Gastroesophageal sphincter (tissue), 4 donors: Measurements from ENCODE around the gene RPL37A. TPM values are rescaled to one million over a fixed set of nuclear protein-coding genes. Genes with fewer than 3 reads are reported as not detected.

ENCODE experiments used
- ATAC-seq: fragments of 150-250 bp; one replicate; pipeline ENCODE4 v1.9.1; 2016; ENCODE audit warnings: mild to moderate bottlenecking, moderate library complexity
- H3K27ac ChIP-seq, 4 donors: fragments of 200-600 bp; sonication (generic) in 3 of 4; 1 replicate in 3 of 4; 2 replicates in 1 of 4; pipeline ENCODE4 v1.5.1; 2016 to 2019
- H3K27me3 ChIP-seq: fragments of 200-600 bp; sonication (generic); one replicate; pipeline ENCODE4 v1.5.1; 2019
- H3K36me3 ChIP-seq, 2 donors: fragments of 200-600 bp; sonication (generic); one replicate each; pipeline ENCODE4 v1.5.1; 2019; ENCODE audit warnings: control low read depth in 1 of 2
- H3K4me1 ChIP-seq, 3 donors: fragments of 200-600 bp; sonication (generic); 1 replicate in 2 of 3; 2 replicates in 1 of 3; pipeline ENCODE4 v1.5.1; 2016 to 2019; ENCODE audit warnings: control low read depth in 2 of 3
- H3K4me3 ChIP-seq, 2 donors: fragments of 200-600 bp; sonication (generic); one replicate each; pipeline ENCODE4 v1.5.1; 2019; ENCODE audit warnings: mild to moderate bottlenecking in 1 of 2, moderate library complexity in 1 of 2
- H3K9me3 ChIP-seq, 3 donors: fragments of 200-600 bp; sonication (generic); one replicate each; pipeline ENCODE4 v1.5.1; 2017 to 2019; ENCODE audit warnings: control low read depth in 2 of 3
- EP300 ChIP-seq: sonication (generic); formaldehyde crosslinking; IDR thresholded peaks from one replicate; pipeline ENCODE4 v1.6.1; 2017; ENCODE audit warnings: antibody characterized with exemption, mild to moderate bottlenecking
- POLR2A ChIP-seq, 2 donors: fragments of 450-650 bp; IDR thresholded peaks; one replicate each; pipeline ENCODE4 v1.6.1; 2017; ENCODE audit warnings: antibody characterized with exemption in 2 of 2, mild to moderate bottlenecking in 2 of 2, moderate library complexity in 1 of 2
- POLR2AphosphoS5 ChIP-seq: sonication (generic); formaldehyde crosslinking; IDR thresholded peaks from one replicate; pipeline ENCODE4 v1.6.1; 2017; ENCODE audit warnings: antibody characterized with exemption
- WGBS, 2 donors: methylation state at CpG; one replicate each; pipeline ENCODE4 v1.1.5; 2018; ENCODE audit warnings: low coverage in 1 of 2; 5-methylcytosine and 5-hydroxymethylcytosine counted together
- total RNA-seq, 4 donors: library from RNA; depleted of rRNA; stranded (reverse); fragments of >200 nt; gene quantifications; one replicate each; pipeline ENCODE4 v1.1.0, GENCODE V29; 2016
- TF ChIP-seq, protein P1 (sequence below), 4 experiments: fragments of 200-600 bp in 2 of 4; fragments of 450-650 bp in 2 of 4; sonication (generic) in 1 of 4; IDR thresholded peaks; one replicate each; pipeline ENCODE4 v1.5.1; 2017 to 2019; ENCODE audit warnings: antibody characterized with exemption in 4 of 4, mild to moderate bottlenecking in 2 of 4, moderate library complexity in 2 of 4

Gene RPL37A
- total RNA-seq, 4 donors from 2014 or later, result 1,140 to 1,987 (median 1,653) TPM

DNA sequence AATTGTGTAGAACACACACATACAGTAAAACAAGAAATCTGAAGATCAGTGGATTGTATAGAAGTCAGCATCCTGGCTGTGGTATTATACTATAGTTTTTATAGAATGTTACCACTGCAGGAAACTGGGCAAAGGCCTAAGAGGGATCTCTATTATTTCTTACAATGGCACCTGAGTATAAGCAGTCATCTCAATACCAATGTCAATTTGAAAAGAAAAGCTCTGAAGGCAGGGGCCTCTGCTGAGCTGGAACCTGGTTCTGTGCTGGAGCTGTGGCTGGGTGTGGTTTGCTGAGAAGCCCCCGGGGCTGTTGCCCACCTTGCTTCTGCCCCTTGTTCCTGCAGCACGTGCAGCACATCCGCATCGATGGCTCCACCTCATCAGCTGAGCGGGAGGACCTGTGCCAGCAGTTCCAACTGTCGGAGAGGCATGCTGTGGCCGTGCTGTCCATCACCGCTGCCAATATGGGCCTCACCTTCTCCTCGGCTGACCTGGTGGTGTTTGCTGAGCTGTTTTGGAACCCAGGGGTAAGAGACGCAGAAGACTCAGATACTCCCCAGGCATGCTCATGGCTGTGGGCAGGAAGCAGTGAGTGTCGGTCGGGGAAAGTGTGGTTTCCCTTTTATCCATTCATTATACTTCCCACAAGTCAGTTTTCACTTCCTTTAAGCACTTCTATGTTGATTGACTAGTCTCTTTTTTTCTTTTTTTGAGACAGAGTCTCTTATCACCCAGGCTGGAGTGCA, 23.5 kb upstream of the RPL37A start:
- TF ChIP-seq POLR2AphosphoS5 (no peak), EP300 (no peak), POLR2A (IDR thresholded peaks at IDR 0.05) (no peak)
- TF ChIP-seq, protein P1, sequence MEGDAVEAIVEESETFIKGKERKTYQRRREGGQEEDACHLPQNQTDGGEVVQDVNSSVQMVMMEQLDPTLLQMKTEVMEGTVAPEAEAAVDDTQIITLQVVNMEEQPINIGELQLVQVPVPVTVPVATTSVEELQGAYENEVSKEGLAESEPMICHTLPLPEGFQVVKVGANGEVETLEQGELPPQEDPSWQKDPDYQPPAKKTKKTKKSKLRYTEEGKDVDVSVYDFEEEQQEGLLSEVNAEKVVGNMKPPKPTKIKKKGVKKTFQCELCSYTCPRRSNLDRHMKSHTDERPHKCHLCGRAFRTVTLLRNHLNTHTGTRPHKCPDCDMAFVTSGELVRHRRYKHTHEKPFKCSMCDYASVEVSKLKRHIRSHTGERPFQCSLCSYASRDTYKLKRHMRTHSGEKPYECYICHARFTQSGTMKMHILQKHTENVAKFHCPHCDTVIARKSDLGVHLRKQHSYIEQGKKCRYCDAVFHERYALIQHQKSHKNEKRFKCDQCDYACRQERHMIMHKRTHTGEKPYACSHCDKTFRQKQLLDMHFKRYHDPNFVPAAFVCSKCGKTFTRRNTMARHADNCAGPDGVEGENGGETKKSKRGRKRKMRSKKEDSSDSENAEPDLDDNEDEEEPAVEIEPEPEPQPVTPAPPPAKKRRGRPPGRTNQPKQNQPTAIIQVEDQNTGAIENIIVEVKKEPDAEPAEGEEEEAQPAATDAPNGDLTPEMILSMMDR (IDR thresholded peaks at IDR 0.05), result no peak
- Histone ChIP-seq H3K36me3 (peaks cover 3 to 78% of the 10 kb centered on the region in 2 donors), H3K4me3 (no peak overlapping the region), H3K4me1 (no peaks in the 10 kb centered on the region), H3K9me3 (no peaks in the 10 kb centered on the region), H3K27me3 (no peaks in the 10 kb centered on the region), H3K27ac (no peak overlapping the region)
- WGBS, 2 donors, result 71 to 90% methylated on average over 2 to 3 of the region's 12 CpGs
- ATAC-seq, result no peak

DNA sequence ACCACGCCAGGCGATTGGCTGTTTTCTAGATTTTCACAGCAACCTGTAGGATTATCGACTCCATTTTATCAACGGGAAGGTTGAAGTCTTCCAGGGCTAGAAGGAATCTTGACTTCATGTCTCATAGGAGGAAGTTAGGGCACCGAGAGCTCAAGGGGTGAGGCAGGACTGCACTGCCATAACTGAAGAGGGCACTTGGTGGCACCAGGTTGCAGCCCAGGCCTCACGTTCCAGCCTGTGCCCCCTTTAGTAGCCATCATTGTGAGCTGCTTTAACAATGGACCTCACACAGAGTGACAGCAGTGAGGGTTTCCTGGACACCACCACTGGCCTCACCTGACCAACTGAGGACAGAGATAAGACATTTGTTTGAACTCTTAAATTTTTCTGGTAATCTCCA, 22.9 kb upstream of the RPL37A start:
- no peak overlapping the region for H3K4me3 ChIP-seq
- H3K4me1 ChIP-seq, result no peaks in the 10 kb centered on the region
- H3K9me3 ChIP-seq, result no peaks in the 10 kb centered on the region
- peaks cover 3 to 79% of the 10 kb centered on the region in 2 donors for H3K36me3 ChIP-seq
- ATAC-seq, result no peak
- no peaks in the 10 kb centered on the region for H3K27me3 ChIP-seq
- no peak overlapping the region for H3K27ac ChIP-seq
- TF ChIP-seq POLR2A (IDR thresholded peaks at IDR 0.05) (no peak), POLR2AphosphoS5 (no peak), EP300 (no peak)
- WGBS, 2 donors, result no CpG with 5 or more reads among the region's 6 CpGs

DNA sequence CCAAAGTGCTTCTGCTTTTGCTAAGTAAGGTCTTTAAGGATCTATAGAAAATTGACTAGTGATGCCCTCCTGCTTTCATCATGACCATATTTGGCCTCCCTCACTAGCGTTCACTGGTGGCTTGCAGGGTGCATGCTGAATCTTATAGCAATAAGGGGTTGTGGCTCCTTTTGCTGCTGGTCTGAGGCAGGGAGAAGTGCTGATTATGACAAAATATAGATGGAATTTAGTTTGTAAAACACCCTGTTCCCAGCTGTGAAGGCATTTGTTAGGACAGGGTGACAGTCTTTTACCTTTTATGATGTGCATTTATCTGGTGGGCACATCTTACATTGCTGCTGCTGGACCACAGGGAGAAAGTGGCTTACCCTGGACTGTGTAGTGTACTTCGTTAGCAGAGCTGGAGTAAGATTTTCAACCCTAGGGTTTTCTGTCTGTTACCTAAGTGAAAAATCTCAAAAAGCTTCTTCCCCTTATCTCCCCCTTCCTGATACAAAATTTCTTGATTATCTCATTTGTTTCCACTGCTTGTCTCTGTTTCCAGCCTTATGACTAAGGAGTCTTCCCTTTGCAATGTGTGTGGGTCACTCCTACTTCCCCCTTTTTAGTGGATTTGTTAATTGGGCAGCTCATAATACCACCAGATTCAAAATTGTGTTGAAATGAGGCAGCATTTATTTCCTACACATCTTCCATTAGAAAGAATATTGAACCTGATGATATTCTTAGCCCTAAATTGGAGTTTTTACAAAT, 21.2 kb upstream of the RPL37A start:
- Histone ChIP-seq H3K27ac (no peak overlapping the region), H3K36me3 (peaks cover 0 to 80% of the 10 kb centered on the region in 2 donors), H3K4me3 (no peak overlapping the region), H3K4me1 (no peaks in the 10 kb centered on the region), H3K9me3 (no peaks in the 10 kb centered on the region), H3K27me3 (no peaks in the 10 kb centered on the region)
- ATAC-seq, result no peak
- TF ChIP-seq POLR2AphosphoS5 (no peak), POLR2A (IDR thresholded peaks at IDR 0.05) (no peak), EP300 (no peak)
- TF ChIP-seq, protein P1 (IDR thresholded peaks at IDR 0.05), result no peak
- 35 to 80% methylated on average over 1 of the region's 2 CpGs for WGBS, 2 donors

DNA sequence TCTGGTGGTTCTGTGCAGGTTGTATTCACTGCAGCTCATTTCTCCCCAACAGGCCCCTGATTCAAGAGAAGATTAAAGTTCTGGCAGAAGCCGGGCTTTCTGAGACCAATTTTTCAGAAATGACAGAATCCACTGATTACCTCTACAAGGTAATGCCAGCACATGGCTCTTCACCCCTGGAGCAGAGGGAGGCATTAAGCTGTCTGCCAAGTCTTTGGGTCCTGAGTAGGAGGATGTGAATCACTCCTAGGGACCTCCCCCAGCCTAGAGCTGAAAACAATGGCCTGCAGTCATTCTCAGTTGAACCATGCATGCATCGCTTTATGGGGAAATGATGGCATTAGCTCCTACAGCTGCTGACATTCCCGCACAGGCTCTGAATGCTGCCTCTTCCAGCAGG, 20.5 kb upstream of the RPL37A start:
- H3K4me1 ChIP-seq, result no peaks in the 10 kb centered on the region
- no peak for ATAC-seq
- no peak overlapping the region for H3K4me3 ChIP-seq
- H3K27ac ChIP-seq, result no peak overlapping the region
- TF ChIP-seq POLR2AphosphoS5 (no peak), POLR2A (IDR thresholded peaks at IDR 0.05) (peak in 1 of 2 donors; percentile 9)
- H3K9me3 ChIP-seq, result no peaks in the 10 kb centered on the region
- no peaks in the 10 kb centered on the region for H3K27me3 ChIP-seq
- 59 to 73% methylated on average over 2 of the region's 3 CpGs for WGBS, 2 donors
- peaks cover 0 to 87% of the 10 kb centered on the region in 2 donors for H3K36me3 ChIP-seq

DNA sequence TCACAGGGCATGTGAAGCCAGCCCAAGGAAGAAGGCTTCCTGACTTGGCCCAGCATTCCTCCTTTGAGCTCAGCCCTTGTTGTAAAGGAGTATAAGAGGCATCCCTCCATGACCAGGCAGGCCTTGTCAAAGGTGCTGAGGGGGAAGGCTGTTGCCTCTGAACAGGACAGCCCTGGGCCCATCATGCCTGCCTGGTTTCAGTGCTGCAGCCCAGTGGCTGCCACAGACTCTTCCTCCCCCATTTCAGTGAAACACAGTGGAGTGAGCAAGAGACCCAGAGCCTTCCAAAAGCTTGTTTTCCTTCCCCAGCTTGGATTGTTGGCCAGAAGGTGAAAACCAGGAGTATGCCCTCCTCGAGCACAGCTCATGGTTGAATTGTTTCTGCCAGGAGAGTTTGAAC, 19.9 kb upstream of the RPL37A start:
- H3K4me3 ChIP-seq, result no peak overlapping the region
- TF ChIP-seq POLR2AphosphoS5, result no peak
- ATAC-seq, result no peak
- H3K27ac ChIP-seq, result no peak overlapping the region
- no peaks in the 10 kb centered on the region for H3K27me3 ChIP-seq
- no CpG with 5 or more reads among the region's 1 CpG for WGBS, 2 donors
- H3K9me3 ChIP-seq, result no peaks in the 10 kb centered on the region
- H3K36me3 ChIP-seq, result peaks cover 0 to 92% of the 10 kb centered on the region in 2 donors
- H3K4me1 ChIP-seq, result no peaks in the 10 kb centered on the region

DNA sequence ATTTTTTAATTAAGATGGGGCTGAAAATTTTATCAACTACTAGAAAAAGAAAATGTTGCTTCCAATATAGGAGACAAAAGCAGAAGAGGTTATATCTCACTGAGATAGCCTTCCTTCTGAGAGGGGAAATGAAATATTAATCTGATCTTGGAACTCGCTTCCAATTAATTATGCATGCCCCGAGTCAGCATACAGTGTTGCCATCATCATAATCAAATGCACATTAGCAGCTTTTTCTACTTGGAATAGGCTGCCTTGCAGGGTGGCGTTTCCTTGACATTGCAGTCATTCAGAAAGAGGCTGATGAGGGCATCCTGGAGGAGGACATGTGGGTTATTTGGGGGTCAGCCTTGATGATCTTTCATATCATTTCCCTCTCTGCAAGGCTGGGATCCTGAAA, 18.4 kb upstream of the RPL37A start:
- no peak overlapping the region for H3K4me3 ChIP-seq
- ATAC-seq, result no peak
- peaks cover 0 to 84% of the 10 kb centered on the region in 2 donors for H3K36me3 ChIP-seq
- no peaks in the 10 kb centered on the region for H3K9me3 ChIP-seq
- TF ChIP-seq EP300 (no peak), POLR2A (IDR thresholded peaks at IDR 0.05) (no peak)
- no peak overlapping the region for H3K27ac ChIP-seq
- no peaks in the 10 kb centered on the region for H3K4me1 ChIP-seq
- WGBS, 2 donors, result 60 to 82% methylated on average over 1 to 3 of the region's 3 CpGs
- no peaks in the 10 kb centered on the region for H3K27me3 ChIP-seq
